Measurements from ENCODE around the gene UBXN4. TPM values are rescaled to one million over a fixed set of nuclear protein-coding genes. Genes with fewer than 3 reads are reported as not detected.

The UBXN4 gene
- polyA plus RNA-seq, 4 donors = 136 to 174 (median 158) TPM

Other genes with a start within 250 kb of the UBXN4 start
- 10 to 100 TPM in 1 of 4 donors, 1 to 10 TPM in 3; 6.8 to 11.2 (median 9.0) TPM for gene ZRANB3, start 210.6 kb upstream of the UBXN4 start, polyA plus RNA-seq (ENCODE audit: insufficient read length in 4 of 4)
- gene R3HDM1, start 210.4 kb upstream of the UBXN4 start, polyA plus RNA-seq (ENCODE audit: insufficient read length in 4 of 4) = 10 to 100 TPM; 27.5 to 40.4 (median 37.6) TPM
- gene LCT, start 95.3 kb downstream of the UBXN4 start, polyA plus RNA-seq (ENCODE audit: insufficient read length in 4 of 4) = under 1 TPM in 1 of 4 donors, not detected in 3; 0.03 TPM
- 10 to 100 TPM; 55.0 to 65.2 (median 61.4) TPM for gene MCM6, start 134.6 kb downstream of the UBXN4 start, polyA plus RNA-seq (ENCODE audit: insufficient read length in 4 of 4)
- gene DARS1, start 243.8 kb downstream of the UBXN4 start, polyA plus RNA-seq (ENCODE audit: insufficient read length in 4 of 4) = 100 to 1,000 TPM in 3 of 4 donors, 10 to 100 TPM in 1; 92.9 to 153 (median 135) TPM